Loucy (cell line): Measurements from ENCODE around the gene CS.

Source experiments
- H2AFZ ChIP-seq: fragments of 200-600 bp; sonication (generic); 2 replicates; pipeline ENCODE4 v1.6.0; 2016; ENCODE audit warnings: antibody characterized with exemption, mild to moderate bottlenecking, low read length, moderate library complexity
- H3F3A ChIP-seq: fragments of 200-600 bp; 2 replicates; pipeline ENCODE4 v1.6.0; 2016; ENCODE audit warnings: antibody characterized with exemption, low read depth, mild to moderate bottlenecking
- H3K27me3 ChIP-seq: fragments of 200-600 bp; sonication (generic); 2 replicates; pipeline ENCODE4 v1.6.1; 2014; ENCODE audit warnings: low read length, mild to moderate bottlenecking; ENCODE audit not compliant: insufficient read depth, poor library complexity, severe bottlenecking
- H3K36me3 ChIP-seq: fragments of 200-600 bp; sonication (generic); 2 replicates; pipeline ENCODE4 v1.6.1; 2016; ENCODE audit warnings: low read length; ENCODE audit not compliant: insufficient read depth
- H3K4me1 ChIP-seq: fragments of 200-600 bp; sonication (generic); 2 replicates; pipeline ENCODE4 v1.5.1; 2014; ENCODE audit warnings: low read length, mild to moderate bottlenecking; ENCODE audit not compliant: insufficient read depth, poor library complexity, severe bottlenecking
- H3K4me2 ChIP-seq: fragments of 200-600 bp; sonication (generic); 2 replicates; pipeline ENCODE4 v1.6.0; 2014; ENCODE audit warnings: antibody characterized with exemption, low read length, low read depth, mild to moderate bottlenecking; ENCODE audit not compliant: poor library complexity, severe bottlenecking
- H3K4me3 ChIP-seq: fragments of 200-600 bp; sonication (generic); 2 replicates; pipeline ENCODE4 v1.5.1; 2014; ENCODE audit warnings: low read length, mild to moderate bottlenecking, mixed read lengths; ENCODE audit not compliant: poor library complexity, severe bottlenecking
- H3K79me2 ChIP-seq: fragments of 200-600 bp; sonication (generic); 2 replicates; pipeline ENCODE4 v1.6.1; 2014; ENCODE audit warnings: low read length; ENCODE audit not compliant: insufficient read depth
- H3K9ac ChIP-seq: fragments of 200-600 bp; sonication (generic); 2 replicates; pipeline ENCODE4 v1.6.0; 2014; ENCODE audit warnings: mild to moderate bottlenecking, low read depth, low read length, moderate library complexity; ENCODE audit not compliant: poor library complexity, severe bottlenecking
- H3K9me2 ChIP-seq: fragments of 200-600 bp; sonication (generic); replicated peaks from 2 replicates; pipeline ENCODE4 v1.6.1; 2016; ENCODE audit warnings: low read depth, low read length, mixed read lengths
- H3K9me3 ChIP-seq: fragments of 200-600 bp; sonication (generic); 2 replicates; pipeline ENCODE4 v1.6.1; 2014; ENCODE audit warnings: mild to moderate bottlenecking, antibody characterized with exemption, low read length, low read depth; ENCODE audit not compliant: insufficient read depth
- H4K20me1 ChIP-seq: fragments of 200-600 bp; sonication (generic); 2 replicates; pipeline ENCODE4 v1.6.0; 2014; ENCODE audit warnings: antibody characterized with exemption, low read length, mild to moderate bottlenecking; ENCODE audit not compliant: insufficient read depth, poor library complexity, severe bottlenecking
- EZH2phosphoT487 ChIP-seq: fragments of 200-600 bp; IDR thresholded peaks from 2 replicates; pipeline ENCODE4 v1.6.1; 2018; ENCODE audit warnings: antibody characterized with exemption, mild to moderate bottlenecking, moderate library complexity, borderline replicate concordance
- TF ChIP-seq, protein P1 (sequence below): fragments of 200-600 bp; sonication (generic); conservative IDR thresholded peaks from 2 replicates; pipeline ENCODE4 v1.5.1; 2014; ENCODE audit warnings: mild to moderate bottlenecking, antibody characterized with exemption, low read length

CS gene

GRCh38 chr12:56257491-56258067 lies 42.6 kb downstream of the CS start:
- Histone ChIP-seq H3K4me2 (peak overlapping the region; percentile 98), H3K4me3 (peak overlapping the region; percentile 100), H4K20me1 (peaks cover 21% of the 10 kb centered on the region), H3K27me3 (no peaks in the 10 kb centered on the region), H3K9me3 (no peaks in the 10 kb centered on the region), H3F3A (no peaks in the 10 kb centered on the region), H3K36me3 (peaks cover 21% of the 10 kb centered on the region; the same call in 1 of the 2 replicates), H3K9me2 (no peaks in the 10 kb centered on the region), H3K9ac (peak overlapping the region; percentile 95), H2AFZ (peak overlapping the region; percentile 88), H3K79me2 (peaks cover 31% of the 10 kb centered on the region), H3K4me1 (peaks cover 24% of the 10 kb centered on the region)
- TF ChIP-seq, protein P1, sequence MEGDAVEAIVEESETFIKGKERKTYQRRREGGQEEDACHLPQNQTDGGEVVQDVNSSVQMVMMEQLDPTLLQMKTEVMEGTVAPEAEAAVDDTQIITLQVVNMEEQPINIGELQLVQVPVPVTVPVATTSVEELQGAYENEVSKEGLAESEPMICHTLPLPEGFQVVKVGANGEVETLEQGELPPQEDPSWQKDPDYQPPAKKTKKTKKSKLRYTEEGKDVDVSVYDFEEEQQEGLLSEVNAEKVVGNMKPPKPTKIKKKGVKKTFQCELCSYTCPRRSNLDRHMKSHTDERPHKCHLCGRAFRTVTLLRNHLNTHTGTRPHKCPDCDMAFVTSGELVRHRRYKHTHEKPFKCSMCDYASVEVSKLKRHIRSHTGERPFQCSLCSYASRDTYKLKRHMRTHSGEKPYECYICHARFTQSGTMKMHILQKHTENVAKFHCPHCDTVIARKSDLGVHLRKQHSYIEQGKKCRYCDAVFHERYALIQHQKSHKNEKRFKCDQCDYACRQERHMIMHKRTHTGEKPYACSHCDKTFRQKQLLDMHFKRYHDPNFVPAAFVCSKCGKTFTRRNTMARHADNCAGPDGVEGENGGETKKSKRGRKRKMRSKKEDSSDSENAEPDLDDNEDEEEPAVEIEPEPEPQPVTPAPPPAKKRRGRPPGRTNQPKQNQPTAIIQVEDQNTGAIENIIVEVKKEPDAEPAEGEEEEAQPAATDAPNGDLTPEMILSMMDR = peak; percentile 27; the same call in 1 of the 2 replicates
- no peak for TF ChIP-seq EZH2phosphoT487

DNA sequence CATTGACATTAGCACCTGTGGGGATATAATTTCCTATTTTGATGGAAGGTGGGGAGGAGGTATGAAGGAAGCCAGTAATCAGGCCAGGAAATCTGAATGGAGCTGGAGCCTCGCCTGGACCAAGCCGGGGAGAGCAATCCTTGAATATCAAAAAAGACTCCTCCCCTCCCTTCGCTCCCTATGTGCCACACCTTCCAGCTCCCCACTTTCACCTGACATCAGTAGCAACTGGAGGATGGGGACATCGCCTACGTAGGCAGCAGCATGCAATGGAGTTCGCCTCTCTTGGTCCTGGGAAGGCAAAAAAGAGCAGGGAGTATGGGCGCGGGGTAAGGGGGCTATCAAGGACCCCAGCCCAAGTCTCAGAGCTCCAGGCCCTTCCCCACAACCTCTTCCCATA lies 43.1 kb downstream of the CS start:
- Histone ChIP-seq H3K9me3 (no peaks in the 10 kb centered on the region), H2AFZ (no peak overlapping the region), H4K20me1 (peaks cover 21% of the 10 kb centered on the region), H3K9ac (peak overlapping the region; percentile 95), H3K27me3 (no peaks in the 10 kb centered on the region), H3K79me2 (peaks cover 31% of the 10 kb centered on the region), H3K4me1 (peaks cover 24% of the 10 kb centered on the region), H3K9me2 (no peaks in the 10 kb centered on the region), H3K4me3 (peak overlapping the region; percentile 100), H3F3A (no peaks in the 10 kb centered on the region), H3K4me2 (peak overlapping the region; percentile 98), H3K36me3 (peaks cover 26% of the 10 kb centered on the region; the same call in 1 of the 2 replicates)
- TF ChIP-seq, protein P1 = no peak
- TF ChIP-seq EZH2phosphoT487 = no peak

- Histone ChIP-seq H3K4me1 (peaks cover 24% of the 10 kb centered on the region), H3K9me2 (no peaks in the 10 kb centered on the region), H3K4me2 (peak overlapping the region; percentile 98), H4K20me1 (peaks cover 21% of the 10 kb centered on the region), H3K9me3 (no peaks in the 10 kb centered on the region), H3F3A (no peaks in the 10 kb centered on the region), H3K27me3 (no peaks in the 10 kb centered on the region), H3K9ac (peak overlapping the region; percentile 95), H2AFZ (no peak overlapping the region), H3K36me3 (peaks cover 33% of the 10 kb centered on the region; the same call in 1 of the 2 replicates), H3K4me3 (peak overlapping the region; percentile 100), H3K79me2 (peaks cover 31% of the 10 kb centered on the region)
- TF ChIP-seq, protein P1 = no peak
- no peak for TF ChIP-seq EZH2phosphoT487
These were observed 43.7 kb downstream of the CS start for GRCh38 chr12:56256326-56256960.
